D721Med (cell line): ENCODE results near the gene PSMG1.

Source experiments
- DNase-seq: peaks from one replicate; pipeline ENCODE4 v3.0.0; 2011; ENCODE audit warnings: low spot score; ENCODE audit not compliant: insufficient read length
- FAIRE-seq: peaks from 2 replicates; lab custom pipeline; 2011; peaks lifted over from hg19 to GRCh38; lab: Jason Lieb, UNC
- CTCF ChIP-seq: IDR thresholded peaks from 2 replicates; pipeline ENCODE4 v1.5.1; 2012; ENCODE audit warnings: mild to moderate bottlenecking, control low read depth; ENCODE audit not compliant: insufficient read depth; ENCODE audit errors: missing control alignments

Gene PSMG1

GRCh38 chr21:39188521-39189139 is 5.4 kb upstream of the PSMG1 start:
- FAIRE-seq, result no peak
- DNase-seq, result no peak
- TF ChIP-seq CTCF, result no peak

- DNase-seq (no peak), FAIRE-seq (no peak)
- TF ChIP-seq CTCF, result no peak
Observed at GRCh38 chr21:39187141-39187540, 3.9 kb upstream of the PSMG1 start.

- DNase-seq, result no peak
- FAIRE-seq, result no peak
- TF ChIP-seq CTCF, result no peak
Observed at GRCh38 chr21:39186676-39187075, 3.4 kb upstream of the PSMG1 start.

- no peak for DNase-seq
- no peak for TF ChIP-seq CTCF
- FAIRE-seq, result no peak
Observed at GRCh38 chr21:39185157-39185556, 1.9 kb upstream of the PSMG1 start.

GRCh38 chr21:39184050-39184980 is 1.1 kb upstream of the PSMG1 start:
- no peak for TF ChIP-seq CTCF
- FAIRE-seq (no peak), DNase-seq (no peak)

GRCh38 chr21:39182484-39183271 is 573 bp downstream of the PSMG1 start:
- DNase-seq (no peak), FAIRE-seq (no peak)
- no peak for TF ChIP-seq CTCF
